Cardiac septum (tissue), 1 donor: Measurements from ENCODE around the gene GTF2IRD2. TPM values are rescaled to one million over a fixed set of nuclear protein-coding genes. Genes with fewer than 3 reads are reported as not detected.
"Not testable (repeated sequence)": the region's sequence is repeated elsewhere in the genome, so short reads cannot be mapped to it uniquely, and the experiment has no call there.

Experiments used
- DNase-seq: peaks from one replicate; pipeline ENCODE4 v3.0.0-alpha.2; 2020; ENCODE audit warnings: low spot score
- intact Hi-C: fragments of 100-400 bp; cut with DNase I; formaldehyde crosslinking; loops from one replicate; pipeline ENCODE4 v1.14.0; 2022
- long read RNA-seq: library from polyadenylated mRNA; unstranded; transcript quantifications from one replicate; pipeline ENCODE4 v2.0.0, GENCODE V29; 2021
- total RNA-seq: library from RNA; stranded (reverse); fragmentation: NEBNext Ultra II Directional; extraction: Animal tissue kit (Norgen Biotek cat#: 25700); gene quantifications from one replicate; pipeline ENCODE4 v1.2.1, GENCODE V29; 2021
- donor health status: DM: no; HTN: no; CAD: no.

GTF2IRD2 gene
- total RNA-seq: 17.3 TPM
- long read RNA-seq, partial matches to known transcripts: 1 of 13 reads
- long read RNA-seq, other reads (novel, unspliced or antisense): 5 of 13 reads

DNA sequence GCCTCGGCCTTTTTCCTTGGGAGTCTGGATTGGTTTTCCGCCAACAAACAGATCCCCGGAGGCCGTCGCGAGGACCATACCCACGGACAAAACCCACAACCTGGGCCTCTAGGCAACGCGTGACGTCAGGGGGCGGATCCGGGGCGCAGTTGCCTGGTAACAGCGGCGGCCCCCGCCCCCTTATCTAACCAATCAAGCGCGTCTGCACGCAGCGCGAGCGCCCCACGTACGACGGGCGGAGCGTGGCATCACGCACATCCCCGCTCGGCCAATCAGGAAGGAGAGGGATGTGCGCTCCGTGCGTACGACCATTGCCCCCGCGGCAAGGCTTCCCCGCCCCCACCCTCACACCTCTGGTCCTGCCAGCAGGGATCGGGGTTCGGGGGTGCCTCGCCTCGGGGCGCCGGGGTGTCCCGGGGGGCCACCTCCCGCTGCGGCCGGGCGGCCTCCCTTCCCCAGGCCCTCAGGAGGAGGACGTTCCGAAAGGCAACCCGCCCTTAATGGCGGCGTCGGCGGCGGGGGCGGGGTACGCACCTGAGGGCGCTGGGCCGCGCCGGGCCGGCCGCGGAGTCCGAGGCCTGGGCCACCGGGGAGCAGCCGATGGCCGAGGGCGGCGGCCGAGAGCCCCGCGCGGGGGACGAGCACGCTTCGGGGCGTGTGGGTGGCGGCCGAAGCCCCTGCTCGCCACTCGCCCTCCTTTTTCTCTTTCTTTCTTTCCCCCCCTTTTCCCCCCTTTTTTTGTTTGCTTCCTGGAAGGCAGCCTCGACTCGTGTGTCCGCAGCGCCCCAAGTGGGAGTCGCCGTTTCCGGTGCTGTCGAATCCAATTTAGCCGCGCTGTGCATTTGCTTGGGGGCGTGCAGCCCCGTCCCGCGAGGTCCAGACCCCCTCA, at the start of gene GTF2IRD2:
Gene GTF2IRD2 (minus strand): TSS at position 773 of the 889 bp plus-strand sequence. CDS start 15,227 bp downstream, outside the sequence.
- intact Hi-C loops: not testable (repeated sequence)
- peak; percentile 87 for DNase-seq

GRCh38 chr7:74890158-74891123, 39.0 kb upstream of the GTF2IRD2 start:
- DNase-seq: peak; percentile 94
- intact Hi-C loops: not testable (repeated sequence)

GRCh38 chr7:74889518-74890129, 38.2 kb upstream of the GTF2IRD2 start:
- DNase-seq, intact Hi-C loops: not testable (repeated sequence)

GRCh38 chr7:74885295-74885694, 33.9 kb upstream of the GTF2IRD2 start:
- intact Hi-C loops, DNase-seq: not testable (repeated sequence)

GRCh38 chr7:74882110-74882509, 30.7 kb upstream of the GTF2IRD2 start:
- DNase-seq, intact Hi-C loops: not testable (repeated sequence)

DNA sequence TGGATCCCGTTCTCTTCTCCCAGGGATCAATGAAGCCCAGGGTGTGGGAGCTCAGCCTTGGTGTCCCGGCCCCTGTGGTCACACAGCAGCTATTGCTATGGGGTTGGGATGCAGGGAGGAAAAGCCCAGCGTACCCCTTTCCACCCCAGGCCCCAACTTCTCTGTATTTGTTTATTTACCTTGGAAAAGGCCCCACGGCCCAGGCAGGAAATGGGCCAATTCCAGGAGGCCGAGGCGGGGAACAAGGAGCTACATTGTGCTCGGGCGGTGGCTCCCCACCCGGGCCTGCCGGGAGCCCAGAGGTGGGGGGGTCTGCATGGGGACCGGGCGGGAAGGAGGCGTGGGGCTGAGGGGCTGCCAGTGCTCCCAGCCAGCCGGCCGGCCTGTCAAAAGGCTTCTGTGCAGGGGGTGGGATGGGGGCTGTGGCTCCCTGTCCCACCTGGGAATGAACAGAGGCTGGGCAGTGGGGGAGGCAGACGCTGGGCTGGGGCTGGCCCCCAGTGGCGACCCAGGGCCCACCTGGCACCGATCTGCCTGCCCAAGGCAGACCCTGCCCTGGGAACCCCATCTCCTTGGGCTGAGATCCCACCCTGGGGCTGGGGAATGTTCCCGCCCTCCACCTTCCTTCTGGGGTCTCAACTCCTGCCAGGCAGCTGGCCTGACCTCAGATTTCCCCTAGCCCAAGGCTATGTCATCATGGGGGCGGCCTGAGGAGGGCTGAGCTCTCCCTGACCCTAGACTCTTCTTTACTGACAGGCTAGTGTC, 23.5 kb upstream of the GTF2IRD2 start:
- intact Hi-C loops, DNase-seq: not testable (repeated sequence)

- DNase-seq, intact Hi-C loops: not testable (repeated sequence)
Measured at GRCh38 chr7:74874104-74874747, 22.8 kb upstream of the GTF2IRD2 start.

GRCh38 chr7:74872542-74872941, 21.1 kb upstream of the GTF2IRD2 start:
- intact Hi-C loops, DNase-seq: not testable (repeated sequence)

- intact Hi-C loops, DNase-seq: not testable (repeated sequence)
Measured at GRCh38 chr7:74865777-74866176, 14.4 kb upstream of the GTF2IRD2 start.

DNA sequence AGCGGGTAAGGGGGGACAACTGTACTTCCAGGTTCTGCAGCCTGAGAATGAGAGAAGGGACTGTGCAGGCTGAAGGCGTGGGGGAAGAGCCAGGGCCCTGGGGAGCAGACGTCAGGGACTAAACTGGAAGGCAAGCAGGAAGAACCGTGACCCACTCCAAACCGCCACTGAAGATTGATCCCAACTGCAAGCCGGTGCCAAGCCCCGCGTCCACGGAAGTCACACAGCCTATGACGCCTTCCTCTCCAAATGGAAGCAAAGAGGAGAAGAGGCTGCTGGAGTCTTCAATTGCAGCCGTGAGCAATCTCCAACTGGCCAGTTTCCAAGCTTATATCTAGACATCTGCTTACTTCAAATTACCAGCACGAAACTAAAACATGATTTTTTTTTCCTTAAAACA, 1.6 kb downstream of the GTF2IRD2 start:
- DNase-seq, intact Hi-C loops: not testable (repeated sequence)

- intact Hi-C loops, DNase-seq: not testable (repeated sequence)
Measured at GRCh38 chr7:74830411-74830810, 21.0 kb downstream of the GTF2IRD2 start.

- intact Hi-C loops, DNase-seq: not testable (repeated sequence)
Measured at GRCh38 chr7:74829959-74830358, 21.4 kb downstream of the GTF2IRD2 start.

GRCh38 chr7:74821259-74821658, 30.1 kb downstream of the GTF2IRD2 start:
- DNase-seq, intact Hi-C loops: not testable (repeated sequence)

DNA sequence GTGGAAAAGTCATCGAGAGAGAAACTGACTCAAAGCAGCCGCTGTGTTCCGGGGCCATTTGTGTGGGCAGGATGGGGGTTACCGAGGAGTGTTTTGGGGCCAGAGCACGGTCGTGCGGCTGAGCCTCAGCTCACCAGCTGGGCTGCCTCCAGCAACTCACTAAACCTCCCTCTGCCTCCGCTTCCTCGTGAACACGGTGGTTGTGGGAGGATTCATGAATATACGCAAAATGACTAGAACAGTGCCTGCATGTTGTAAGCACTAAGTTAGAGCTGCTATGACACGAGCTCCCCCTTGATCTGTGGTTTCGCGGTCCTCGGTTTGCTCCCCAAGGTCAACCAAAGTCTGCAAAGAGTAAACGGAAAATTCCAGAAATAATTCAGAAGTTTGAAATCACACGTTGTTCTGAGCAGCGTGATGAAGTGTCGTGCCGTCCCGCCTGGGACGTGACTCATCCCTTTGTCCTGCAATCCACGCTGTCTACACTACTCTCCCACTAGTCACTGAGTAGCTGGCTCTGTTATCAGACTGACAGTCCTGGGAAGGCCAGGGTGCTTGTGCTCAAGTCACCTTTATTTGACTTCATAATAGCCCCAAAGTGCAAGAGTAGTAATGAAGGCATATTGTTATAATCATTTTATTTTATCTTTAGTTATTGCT, 31.1 kb downstream of the GTF2IRD2 start:
- intact Hi-C loops, DNase-seq: not testable (repeated sequence)

DNA sequence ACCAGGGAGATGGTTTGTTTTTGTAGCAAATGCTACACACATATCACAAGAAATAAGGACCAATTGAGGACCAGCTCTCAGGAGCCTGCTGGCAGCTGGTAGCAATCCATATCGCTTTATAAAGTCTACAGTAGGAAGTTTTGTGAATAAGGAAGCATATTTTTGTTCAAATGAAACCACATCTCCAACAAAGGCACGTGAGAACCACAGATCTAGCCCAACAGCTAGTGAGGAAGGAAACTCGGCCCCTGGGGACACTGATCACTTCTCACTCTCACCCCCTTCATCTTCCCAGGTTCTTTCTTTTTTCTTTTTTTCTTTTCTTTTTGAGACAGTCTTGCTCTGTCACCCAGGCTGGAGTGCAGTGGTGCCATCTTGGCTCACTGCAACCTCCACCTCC, 35.5 kb downstream of the GTF2IRD2 start:
- peak; percentile 26 for DNase-seq
- intact Hi-C loops: not testable (repeated sequence)

DNA sequence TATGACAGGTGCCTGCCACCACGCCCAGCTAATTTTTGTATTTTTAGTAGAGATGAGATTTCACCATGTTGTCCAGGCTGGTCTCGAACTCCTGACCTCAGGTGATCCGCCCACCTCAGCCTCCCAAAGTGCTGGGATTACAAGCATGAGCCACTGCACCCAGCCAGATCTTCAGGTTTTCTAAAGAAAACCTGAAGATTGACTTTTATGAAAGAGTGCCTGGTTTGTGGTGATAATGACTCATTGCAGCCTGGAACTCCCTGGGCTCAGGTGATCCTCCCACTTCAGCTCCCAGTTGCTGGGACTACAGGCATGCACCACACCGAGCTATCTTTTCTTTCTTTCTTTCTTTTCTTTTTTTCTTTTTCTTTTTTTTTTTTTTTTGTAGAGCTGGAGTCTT, 52.8 kb downstream of the GTF2IRD2 start:
- intact Hi-C loops, DNase-seq: not testable (repeated sequence)

- DNase-seq: not testable (repeated sequence)
Measured at GRCh38 chr7:74797848-74798622, 53.4 kb downstream of the GTF2IRD2 start.

More at GRCh38 chr7:74797848-74798622, 53.4 kb downstream of the GTF2IRD2 start:
- intact Hi-C loops: not testable (repeated sequence)
